SK-N-MC (cell line): ENCODE data around the gene ZNF521.

Experiments used
- EZH2 ChIP-seq: fragments of 200-600 bp; sonication (generic); IDR thresholded peaks from one replicate; pipeline ENCODE4 v1.6.1; 2017; ENCODE audit warnings: antibody characterized with exemption
- FOXP2 ChIP-seq: optimal IDR thresholded peaks from 2 replicates; pipeline ENCODE3; 2011; ENCODE audit warnings: mild to moderate bottlenecking, moderate library complexity; ENCODE audit not compliant: insufficient read depth; ENCODE audit errors: extremely low read length, control extremely low read depth

- TF ChIP-seq FOXP2 (no peak), EZH2 (no peak)
Measured at GRCh38 chr18:25067275-25068025, 284.5 kb downstream of the ZNF521 start.
